GM18498 (cell line): ENCODE measurements around the gene ACTR5.

Experiments
- ATAC-seq: cut with Tn5 transposase; IDR thresholded peaks from one replicate; pipeline ENCODE4 v1.9.1; 2021; ENCODE audit warnings: mild to moderate bottlenecking, moderate library complexity; ENCODE audit not compliant: unreplicated experiment

ACTR5 gene

DNA sequence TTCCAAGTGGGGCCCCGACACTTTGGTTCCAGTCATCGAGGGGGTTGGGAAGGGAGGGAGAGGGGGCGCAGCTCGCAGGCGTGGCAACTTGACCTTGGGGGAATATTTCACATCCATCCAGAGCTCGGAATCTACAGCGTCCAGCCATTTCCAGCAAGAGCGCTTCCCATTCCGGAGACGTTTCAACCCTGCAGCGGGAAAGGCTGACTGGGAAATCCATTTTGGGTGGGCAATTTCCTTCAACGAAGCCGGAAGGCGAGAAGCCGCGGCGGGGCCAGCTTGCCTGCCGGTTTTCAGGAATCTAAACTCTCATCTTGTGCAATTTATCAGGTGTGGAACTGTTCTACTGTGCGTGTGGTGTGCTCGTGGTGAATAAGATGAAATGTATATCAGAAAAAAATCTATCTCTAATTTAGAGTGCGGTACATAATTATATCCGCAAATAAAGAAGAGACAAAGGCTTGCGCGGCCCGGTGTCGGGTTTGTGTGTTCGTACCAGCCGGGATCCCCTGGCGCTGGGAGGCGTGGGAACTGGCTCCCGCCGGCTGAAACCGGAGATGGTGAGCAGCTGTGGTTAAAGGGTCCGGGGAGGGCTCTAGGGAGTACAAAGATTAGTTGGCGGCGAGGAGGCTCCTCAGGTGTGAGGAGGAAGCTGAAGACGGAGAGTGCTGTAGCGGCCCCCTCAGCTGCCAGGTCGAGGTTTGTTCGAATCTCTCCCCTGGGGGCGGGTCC lies 19.2 kb upstream of the ACTR5 start:
- ATAC-seq = no peak

DNA sequence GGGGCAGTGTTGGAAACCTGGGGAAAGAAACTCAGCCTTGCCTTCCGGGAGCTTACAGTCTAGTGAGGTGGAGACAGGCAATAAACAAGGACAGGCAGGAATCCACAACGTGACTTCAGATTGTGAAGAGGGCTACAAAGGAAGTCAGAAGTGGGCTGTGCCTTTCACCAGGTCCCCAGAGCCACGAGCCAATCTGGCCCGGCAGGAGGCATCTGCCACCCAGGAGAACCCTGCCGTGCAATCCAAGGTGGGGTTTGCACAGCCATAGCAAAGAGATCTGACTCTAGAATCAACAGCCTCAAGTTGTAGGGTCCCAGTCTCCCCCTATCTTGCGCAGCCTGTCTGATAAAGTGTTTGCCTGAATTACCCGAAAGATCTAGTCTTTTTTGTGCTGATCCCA lies 18.5 kb upstream of the ACTR5 start:
- ATAC-seq = no peak

DNA sequence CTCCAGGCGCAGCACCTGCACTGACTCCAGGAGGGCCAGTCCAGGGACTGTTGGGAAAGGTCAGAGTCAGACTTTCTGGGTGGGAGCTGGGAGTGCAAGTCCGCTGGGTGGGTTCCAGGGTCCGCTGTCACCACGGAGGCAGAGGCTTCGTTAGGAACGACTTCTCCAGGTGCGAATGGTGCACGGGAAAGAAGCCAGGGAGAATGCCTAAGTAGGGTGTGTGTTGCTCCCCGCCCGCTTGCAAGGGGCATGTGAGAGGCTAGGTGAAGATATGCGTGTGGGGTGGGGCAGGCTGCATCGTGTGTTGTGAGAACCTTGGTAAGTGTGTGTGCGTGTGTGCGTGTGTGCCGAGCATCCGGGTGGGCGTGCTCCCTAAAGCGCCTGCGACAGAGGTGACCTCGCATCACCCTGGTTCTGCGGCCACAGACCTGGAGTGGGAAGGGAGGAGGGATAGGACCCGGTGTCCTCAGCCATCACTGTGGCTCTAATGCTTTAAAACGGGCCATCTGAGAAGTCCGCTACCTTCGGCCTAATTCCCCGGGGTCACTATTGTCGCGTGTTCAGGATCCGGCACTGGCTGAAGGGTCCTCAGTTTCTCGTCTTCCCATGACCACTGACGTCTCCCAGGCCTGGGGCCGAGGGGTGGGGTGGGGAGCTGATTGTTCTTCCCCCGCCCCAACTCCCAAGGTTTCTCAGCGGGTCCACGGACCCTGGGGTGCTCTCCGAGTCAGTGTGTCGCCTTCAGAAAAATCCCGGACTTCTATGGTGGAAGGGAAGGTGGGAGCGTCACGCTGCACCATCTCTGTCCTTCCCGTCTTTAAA lies 17.9 kb upstream of the ACTR5 start:
- no peak for ATAC-seq

DNA sequence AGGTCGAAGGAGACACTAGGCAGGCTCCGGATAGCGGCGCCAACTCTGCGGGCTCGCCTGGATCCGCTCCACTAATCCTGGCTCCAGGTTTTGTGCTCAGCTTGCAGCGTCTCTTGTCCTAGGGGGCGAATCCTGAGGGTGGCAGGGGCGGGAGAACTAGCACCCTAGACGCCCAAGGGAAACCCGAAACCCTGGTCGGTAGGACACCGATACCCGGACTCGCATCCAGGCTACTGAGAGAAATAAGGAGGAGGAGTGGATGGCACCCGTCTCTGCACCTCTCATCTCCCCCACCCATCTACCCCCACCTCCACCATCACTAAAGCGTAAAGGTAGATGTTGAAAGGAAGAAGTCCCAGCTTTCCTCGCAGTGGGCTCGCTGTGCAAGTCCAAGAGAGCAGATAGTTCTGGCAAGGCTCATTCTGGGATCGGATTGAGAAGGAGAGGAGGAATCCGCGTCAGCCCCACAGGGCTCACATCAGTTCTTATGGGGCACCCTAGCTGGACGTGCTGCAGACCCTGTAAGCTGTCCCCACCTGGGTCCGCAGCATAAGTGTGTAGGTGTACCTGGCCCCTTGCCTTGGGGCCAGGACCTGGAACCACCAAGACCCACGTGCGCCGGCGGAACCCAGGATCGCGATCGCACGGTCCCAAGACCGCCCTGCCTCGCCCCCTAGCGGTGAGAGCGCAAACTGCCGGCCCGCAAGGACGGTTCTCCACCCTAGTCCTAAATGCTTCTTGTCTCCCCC lies 17.1 kb upstream of the ACTR5 start:
- peak; percentile 64 for ATAC-seq

DNA sequence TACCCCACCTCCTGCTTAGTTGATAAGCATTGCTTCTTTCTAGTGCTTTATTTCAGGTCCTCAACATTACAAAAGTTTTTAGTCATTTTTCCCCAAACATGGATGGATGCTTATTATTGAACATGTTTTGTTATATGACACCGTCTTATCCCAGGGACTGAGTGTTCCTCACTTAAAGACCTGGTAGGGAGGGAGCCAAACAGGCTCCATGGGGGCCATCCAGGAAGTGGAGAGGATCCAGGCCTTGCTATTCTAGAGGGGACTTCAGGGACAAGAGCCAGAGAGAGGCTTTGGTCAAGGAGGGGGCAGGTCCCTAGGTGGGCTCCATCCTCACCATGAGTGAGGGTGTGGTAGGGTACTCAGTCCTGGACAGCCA lies 16.5 kb upstream of the ACTR5 start:
- ATAC-seq = no peak

DNA sequence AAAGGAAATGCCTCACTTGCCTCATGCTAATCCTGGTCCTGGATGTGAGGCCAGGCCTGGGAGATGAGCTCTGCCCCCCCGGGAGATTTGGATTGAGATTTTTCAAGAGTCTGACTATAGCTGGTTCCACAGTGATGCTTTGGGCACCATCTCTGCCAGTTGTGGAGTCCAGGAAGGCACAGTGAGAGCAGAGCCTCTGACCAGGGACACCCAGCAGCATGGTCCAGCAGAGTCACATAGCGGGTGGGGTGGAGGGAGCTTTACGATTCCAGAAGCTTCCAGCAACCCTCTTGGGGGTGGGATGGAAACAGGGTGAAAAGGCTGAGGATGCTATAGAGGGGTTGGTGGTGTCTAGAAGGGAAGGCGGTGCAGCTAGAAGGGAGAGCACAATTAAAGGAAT lies 15.3 kb upstream of the ACTR5 start:
- ATAC-seq = no peak

DNA sequence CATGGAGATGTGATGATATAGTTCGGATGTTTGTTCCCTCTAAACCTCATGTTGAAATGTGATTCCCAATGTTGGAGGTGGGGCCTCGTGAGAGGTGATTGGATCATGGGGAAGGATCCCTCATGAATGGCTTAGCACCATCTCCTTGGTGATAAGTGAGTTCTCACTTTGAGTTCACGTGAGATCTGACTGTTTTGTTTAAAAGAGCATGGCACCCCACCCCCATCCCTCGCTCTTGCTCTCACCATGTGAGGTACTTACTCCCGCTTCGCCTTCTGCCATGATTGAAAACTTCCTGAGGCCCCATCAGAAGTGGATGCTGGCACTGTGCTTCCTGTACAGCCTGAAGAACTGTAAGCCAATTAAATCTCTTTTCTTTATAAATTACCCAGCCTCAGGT lies 13.1 kb upstream of the ACTR5 start:
- ATAC-seq = no peak

DNA sequence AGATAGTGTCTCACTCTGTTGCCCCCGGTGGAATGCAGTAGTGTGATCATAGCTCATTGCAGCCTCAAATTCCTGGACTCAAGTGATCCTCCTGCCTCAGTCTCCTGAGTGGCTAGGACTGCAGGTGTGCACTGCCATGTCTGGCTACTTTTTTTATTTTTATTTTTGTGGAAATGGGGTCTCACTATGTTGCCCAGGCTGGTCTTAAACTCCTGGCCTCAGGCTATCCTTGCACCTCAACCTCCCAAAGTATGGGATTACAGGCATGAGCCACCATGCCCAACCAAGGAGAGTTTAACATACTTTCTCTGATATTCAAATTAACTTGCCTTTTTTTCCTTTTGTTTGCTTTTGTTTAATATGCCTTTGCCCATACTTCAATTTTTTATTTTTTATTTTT lies 10.4 kb upstream of the ACTR5 start:
- no peak for ATAC-seq

DNA sequence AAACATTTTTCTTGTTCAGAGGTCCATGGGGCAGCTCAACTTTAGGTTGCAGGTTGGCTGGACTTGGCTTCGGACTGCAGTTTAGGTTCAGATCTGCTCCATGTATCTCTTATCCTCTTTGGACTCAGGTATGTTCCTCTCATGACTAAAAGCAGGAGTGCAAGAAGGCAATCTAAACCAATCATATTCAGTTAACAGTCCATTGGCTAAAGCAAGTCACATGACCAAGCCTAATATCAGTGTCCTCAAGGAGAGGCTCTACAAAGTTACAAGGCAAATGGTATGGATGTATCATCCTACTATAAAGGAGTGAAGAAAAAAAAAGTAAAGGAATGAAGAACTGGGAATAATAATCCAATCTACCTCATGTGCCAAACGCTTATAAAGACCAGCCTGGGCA lies 2.5 kb upstream of the ACTR5 start:
- no peak for ATAC-seq

DNA sequence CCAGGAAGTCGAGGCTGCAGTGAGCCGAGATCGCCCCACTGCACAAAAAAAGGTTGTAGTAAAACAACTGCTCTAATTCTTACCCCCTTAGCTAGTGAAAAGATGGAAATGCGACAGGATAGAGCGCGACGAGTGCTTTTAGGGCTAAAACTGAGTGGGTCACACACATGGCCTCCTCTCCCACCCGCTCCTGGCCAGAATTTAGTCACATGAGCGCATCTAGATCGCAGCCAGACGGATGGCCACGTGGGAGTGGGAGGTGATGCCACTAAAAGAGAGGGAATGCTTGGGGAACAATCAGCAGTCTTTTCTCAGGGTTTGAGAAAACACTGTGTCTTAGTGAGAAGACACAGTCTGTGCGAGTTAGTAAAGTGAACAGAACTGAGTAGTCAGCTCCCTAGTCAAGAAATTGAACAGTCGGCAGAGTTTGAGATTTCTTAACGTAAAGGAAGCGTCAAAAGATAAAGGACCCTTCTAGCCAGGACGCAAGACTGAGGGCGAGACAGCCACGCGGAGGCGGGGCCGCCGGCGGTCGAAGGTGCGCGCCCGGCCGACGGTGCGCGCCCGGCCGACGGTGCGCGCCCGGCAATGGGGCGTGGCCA lies 664 bp upstream of the ACTR5 start:
- no peak for ATAC-seq

DNA sequence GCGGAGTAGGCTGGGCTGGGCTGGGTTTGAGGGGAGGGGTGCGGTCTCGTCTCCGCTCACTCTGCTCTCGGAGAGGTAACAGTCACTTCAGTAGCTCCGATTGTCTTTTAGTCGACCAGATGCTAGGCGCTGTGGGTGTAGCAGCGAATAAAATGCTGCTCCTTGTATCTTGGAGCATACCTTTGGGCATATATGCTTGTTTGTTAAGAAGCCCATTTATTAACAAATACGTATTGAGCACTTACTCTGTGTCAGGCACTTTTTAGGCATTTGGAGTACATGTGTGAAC lies 545 bp downstream of the ACTR5 start:
- ATAC-seq = peak; percentile 36

DNA sequence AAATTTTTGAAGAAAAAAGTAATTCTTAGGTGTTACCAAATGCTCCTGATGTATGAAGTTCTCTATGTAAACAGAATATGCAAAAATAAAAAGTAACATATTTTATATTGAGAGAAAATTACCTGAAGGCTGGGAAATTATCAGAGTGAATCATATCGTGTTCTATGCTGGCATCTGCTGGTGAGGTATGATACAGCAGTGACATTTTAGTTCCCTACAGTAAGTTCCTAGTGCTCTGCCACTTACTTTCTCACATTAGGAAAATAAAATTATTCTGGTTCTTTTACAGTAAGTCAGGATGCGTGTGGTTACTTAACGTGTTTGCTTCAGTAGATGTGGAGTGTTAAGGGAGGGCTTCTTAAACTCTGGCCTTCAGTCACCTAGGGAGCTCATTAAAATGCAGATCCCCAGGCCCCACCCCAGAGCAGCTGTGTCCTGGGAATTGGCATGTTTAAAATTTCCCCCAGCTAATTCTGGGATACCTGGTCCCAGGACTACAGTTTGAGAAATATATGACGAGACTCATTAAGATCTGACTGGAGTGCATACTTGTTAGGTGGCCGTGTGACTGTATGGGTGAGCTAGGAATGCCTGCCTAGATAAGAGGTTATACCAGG lies 3.2 kb downstream of the ACTR5 start:
- no peak for ATAC-seq

DNA sequence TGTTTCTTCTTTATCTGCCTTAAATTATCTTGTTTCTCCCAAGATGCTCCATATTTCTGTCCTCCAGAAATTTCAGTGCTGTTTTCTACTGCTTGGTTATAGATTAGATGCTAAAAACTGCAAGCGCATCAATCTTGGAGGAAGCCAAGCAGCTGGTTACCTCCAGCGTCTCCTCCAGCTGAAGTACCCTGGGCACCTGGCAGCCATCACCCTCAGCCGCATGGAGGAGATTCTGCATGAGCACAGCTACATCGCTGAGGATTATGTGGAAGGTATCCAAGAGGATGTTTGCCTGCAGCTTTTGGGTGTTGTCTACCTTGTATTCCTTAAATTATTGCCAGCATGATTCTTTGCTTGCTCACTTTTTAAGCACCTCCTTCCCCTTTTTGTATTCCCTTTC lies 3.8 kb downstream of the ACTR5 start:
- ATAC-seq = no peak

DNA sequence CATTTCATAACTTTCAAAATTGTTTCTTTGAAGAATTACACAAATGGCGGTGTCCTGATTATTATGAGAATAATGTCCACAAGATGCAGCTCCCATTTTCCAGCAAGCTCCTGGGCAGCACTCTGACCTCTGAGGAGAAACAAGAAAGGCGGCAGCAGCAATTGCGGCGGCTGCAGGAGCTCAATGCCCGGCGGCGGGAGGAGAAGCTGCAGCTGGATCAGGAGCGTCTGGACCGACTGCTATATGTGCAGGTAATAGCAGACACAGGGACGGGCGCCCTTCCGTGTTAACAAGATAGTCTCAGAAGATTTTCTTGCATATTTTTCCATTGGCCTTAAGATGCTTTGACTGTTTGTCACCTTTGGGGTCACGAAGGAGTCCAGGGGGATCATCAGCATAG lies 6.7 kb downstream of the ACTR5 start:
- ATAC-seq = no peak

DNA sequence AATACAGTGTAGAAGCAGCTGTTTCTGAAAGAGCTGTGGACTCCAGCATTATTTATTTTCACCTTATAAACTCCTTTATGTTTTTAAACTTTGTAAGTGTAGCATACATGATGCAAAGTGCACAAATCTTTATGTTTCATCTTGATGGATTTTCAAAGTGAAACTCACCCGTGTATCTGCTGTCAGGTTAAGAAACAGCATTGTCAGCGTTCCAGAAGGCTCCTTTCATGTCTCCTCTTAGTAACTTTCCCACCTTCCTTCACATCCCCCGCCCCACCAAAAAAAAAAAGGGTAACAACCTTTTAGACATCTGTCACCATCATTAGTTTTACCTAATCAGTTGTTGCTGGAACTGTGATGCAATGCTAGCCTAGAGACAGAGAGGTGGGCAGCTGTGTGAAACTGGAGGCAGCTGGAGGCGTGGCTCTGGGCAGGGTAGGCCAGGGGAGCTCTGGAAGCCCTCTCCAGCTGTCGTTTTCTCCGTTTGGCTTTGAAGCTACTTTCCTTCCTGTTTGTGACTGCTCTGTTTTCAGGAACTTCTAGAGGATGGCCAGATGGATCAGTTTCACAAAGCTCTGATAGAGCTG lies 7.2 kb downstream of the ACTR5 start:
- no peak for ATAC-seq

DNA sequence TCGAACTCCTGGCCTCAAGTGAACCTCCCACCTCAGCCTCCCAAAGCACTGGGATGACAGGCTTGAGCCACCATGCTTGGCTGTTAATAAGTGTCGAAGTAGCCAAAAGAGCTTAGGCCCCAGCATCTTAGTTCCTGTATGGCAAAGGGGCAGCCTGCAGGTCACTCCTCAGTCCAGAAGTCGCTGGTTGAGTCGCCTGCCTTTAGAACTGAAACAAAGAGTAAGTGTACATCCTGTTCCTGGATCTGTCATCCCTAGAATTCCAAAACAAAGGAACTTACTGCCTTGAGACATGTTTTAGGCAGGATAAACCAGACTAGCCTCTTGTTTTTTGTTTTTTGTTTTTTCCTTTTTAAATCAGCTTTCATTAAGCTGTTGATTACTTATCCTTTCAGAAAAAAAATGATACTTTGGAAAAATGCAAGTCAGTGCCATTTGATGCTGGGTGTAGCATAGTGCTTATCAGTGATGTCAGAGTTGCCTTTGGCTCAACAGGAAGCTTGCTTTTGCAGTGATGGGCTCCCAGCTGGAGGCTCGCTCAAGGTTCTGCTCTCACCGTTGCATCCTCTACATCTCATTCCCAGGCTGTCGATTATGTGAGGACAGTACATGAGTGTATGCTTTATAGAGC lies 9.0 kb downstream of the ACTR5 start:
- ATAC-seq = no peak

DNA sequence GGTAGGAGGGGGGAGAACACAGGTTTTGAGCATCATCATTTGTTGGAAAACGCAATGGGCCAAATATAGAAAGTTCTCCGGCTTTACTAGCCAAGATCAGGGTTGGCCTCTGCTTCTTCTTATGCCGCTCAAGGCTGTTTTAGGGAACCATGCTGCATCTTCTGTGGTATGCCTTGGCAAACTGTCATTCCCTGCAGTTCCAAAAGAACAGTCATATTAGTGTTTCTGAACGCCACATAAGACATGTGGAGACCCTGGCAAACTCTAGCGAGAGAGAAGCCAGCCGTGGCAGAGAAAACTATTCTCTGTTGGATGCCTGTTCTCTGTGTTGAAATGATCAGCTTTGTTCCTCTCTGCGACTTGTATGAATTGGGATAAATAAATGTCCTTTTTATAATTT lies 10.8 kb downstream of the ACTR5 start:
- ATAC-seq = no peak

DNA sequence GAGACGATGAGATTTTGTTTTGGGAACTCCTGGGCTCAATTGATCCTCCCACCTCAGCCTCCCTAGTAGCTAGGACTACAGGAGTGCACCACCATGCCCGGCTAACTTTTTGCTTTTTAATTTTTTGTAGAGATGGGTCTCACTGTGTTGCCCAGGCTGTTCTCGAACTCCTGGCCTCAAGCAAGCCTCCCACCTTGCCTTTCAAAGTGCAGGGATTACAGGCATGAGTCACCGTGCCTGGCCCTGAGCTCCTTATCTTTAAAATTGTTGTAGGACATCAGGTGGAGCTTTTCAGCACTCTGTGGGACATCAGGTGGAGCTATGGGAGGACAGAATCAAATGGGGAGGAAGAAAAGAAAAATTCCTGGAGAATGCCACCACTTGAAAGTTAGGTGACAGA lies 12.7 kb downstream of the ACTR5 start:
- no peak for ATAC-seq

DNA sequence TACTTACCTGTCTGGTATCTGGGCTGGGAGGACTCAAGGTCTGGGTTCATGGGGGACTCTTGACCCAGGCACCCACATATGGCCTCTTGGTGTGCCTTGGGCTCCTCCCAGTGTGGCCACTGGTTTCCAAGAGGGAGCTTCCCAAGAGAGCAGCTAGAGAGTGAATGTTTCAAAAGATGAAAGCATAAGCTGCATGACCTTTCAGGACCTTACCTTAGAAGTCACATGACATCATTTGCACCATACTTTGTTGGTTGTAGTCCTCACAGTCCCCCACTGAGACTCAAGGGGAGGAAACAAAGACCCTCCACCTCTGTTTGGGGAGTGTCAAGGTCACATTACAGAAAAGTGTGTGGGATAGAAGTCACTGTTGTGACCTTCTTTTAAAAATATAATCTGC lies 13.9 kb downstream of the ACTR5 start:
- no peak for ATAC-seq

DNA sequence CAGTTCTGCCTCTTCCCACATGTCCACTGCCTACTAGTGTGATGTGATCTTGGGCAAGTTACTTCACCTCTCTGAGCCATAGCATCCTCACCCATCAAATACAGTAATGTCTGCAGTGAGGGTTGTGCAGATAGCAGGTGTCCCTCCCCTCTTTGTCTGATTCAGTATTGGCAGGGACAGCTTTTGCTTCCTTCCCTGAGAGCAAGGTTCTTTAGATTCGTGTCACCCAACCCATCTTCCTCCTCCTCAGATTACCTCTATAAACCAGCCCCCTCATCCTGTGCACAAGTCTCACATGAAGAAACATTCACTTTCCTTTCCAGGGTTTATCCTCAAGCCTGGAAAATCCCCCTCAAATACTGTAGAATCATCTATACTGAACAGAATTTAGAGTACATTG lies 15.4 kb downstream of the ACTR5 start:
- no peak for ATAC-seq
